Measurements from ENCODE around the gene ASAH2.

GRCh38 chr10:50275650-50276235, 24.4 kb upstream of the ASAH2 start:
- TF ChIP-seq CTCF (IDR thresholded peaks at IDR 0.05), result peak in 1 of 2 donors; percentile 42
- TF ChIP-seq POLR2A (IDR thresholded peaks at IDR 0.05), result no peak
- no peak for TF ChIP-seq POLR2AphosphoS5 (IDR thresholded peaks at IDR 0.05)
- TF ChIP-seq EP300 (IDR thresholded peaks at IDR 0.05), result no peak

All from suprapubic skin (tissue), 4 donors.